ENCODE measurements around the gene ANKRD11.
"Not testable (repeated sequence)": the region's sequence is repeated elsewhere in the genome, so short reads cannot be mapped to it uniquely, and the experiment has no call there.

Gene ANKRD11

DNA sequence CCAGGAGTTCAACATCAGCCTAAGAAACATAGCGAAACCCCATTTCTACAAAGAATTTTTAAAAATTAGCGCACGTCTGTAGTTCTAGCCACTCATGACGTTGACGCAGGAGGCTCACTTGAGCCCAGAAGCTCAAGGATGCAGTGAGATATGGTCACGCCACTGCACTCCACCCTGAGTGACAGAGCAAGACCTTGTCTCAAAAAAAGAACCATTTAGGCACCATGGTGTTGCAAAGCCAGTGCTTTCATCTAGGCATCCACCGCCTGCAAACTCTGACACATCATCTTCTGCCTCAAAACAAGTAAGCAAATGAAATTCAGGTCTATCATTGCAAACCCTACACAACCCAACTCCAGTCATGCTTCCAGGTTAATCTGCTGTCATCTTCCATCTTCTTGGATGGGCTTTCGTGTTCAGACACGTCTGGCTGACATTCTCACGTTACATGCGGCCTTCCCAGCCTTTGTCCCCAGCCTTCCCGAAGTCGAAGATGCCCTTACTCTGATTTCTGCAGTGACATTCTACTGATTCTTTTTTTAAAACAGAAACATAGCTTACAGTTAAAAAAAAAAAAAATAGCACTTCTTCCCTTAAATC, 8.9 kb downstream of the ANKRD11 start:
- no peak for DNase-seq (ENCODE audit: low read depth in 3 of 3)

- DNase-seq (ENCODE audit: low read depth in 3 of 3), result no peak
Measured at GRCh38 chr16:89478576-89479221, 11.7 kb downstream of the ANKRD11 start.

DNA sequence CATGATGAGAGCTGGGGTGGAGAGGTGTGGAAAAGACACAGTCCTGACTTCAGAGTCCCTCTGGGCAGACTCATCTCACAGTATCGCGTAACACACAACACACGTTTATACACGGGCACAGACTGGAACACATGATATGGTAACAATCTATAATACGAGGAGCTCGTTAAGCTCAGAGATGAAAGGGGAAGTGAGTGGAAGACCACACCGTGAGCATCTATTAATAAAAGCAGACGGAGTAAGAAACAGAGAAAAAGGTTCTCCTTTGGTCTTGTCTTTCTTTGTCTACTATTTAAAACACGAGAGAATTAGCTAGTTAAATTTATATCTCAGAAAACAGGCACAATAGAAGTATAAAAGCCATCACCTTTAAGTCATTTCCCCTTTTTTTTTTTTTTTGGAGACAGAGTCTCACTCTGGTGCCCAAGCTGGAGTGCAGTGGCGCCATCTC, 13.5 kb downstream of the ANKRD11 start:
- DNase-seq (ENCODE audit: low read depth in 3 of 3), result no peak

DNA sequence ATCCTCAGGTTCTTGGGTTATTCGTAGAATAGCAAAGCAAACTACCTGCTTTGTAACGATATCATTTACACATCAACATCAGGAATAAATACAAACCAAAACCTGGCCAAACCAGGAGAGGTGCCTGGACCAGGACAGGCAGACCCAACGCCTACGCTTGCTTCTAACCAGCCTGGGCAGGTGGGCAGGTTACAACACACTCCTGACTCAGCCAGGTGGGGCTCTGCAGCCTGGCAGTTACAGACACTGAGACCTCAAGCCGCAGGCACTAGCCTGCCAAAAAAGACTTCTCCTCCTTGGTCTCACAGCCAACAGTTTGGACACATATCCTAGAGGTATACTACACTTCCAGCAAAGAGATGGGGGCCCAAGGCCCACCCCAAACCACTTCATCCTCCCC, 14.0 kb downstream of the ANKRD11 start:
- no peak for DNase-seq (ENCODE audit: low read depth in 3 of 3)

DNA sequence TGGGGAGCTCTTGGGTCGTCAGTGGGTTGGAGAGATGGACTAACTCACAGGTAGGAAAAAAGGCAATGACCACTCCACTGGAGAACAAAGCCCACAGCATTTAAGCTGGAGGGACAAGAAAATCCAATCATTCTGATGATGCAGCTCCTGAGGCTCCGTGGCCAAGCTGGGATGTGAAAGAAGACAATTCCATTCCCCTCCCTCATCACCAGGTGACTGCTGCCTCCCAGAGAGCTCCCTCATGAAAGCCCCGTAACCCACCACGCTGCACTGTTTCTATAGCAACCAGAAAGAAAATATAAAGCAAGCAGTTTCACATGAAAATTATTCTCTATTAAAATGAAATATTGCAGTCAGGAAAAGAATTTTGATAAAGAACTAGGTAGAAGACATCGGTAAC, 15.2 kb downstream of the ANKRD11 start:
- no peak for DNase-seq (ENCODE audit: low read depth in 3 of 3)

DNA sequence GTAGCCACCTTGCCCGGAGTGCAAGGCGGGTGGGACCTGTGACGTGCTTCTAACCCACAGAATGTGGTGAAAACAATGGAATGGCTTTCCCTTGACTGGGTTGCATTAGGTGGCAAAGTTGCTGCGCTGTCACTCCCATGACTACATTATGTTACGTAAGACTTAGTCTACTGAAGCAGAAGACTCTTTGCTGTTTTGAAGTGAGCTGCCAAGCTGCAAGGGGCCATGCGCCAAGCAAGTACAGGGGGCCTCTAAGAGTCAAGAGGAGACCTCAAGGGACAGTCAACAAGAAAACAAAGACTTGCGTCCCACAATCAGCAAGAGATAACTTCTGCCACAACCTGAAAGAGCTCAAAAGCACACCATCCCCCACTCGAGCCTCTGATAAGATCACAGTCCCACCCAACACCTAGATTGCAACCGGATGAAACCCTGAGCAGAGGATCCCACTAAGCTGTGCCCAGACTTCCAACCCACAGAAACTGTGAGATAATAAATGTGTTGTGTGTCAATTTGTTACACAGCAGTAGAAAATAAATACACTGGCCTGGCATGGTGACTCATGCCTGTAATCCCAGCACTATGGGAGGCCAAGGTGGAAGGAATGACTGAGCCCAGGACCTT, 16.5 kb downstream of the ANKRD11 start:
- DNase-seq (ENCODE audit: low read depth in 3 of 3), result no peak

GRCh38 chr16:89473136-89473712, 17.1 kb downstream of the ANKRD11 start:
- no peak for DNase-seq (ENCODE audit: low read depth in 3 of 3)

DNA sequence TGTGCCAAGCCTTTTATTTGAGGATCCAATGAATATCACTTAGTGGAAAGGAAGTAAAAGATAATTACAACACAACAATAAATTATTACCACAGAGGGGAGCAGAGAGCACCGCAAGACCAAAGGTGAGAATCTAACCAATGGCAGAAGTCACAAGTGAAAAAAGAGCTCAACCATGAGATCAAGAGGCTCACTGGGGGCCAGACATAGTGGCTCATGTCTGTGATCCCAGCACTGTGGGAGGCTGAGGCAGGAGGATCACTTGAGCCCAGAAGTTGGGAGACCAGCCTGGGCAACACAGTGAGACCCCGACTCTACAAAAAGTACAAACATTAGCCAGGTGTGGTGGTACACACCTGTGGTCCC, 17.7 kb downstream of the ANKRD11 start:
- no peak for DNase-seq (ENCODE audit: low read depth in 3 of 3)

- DNase-seq (ENCODE audit: low read depth in 3 of 3), result no peak
Measured at GRCh38 chr16:89467382-89467781, 23.0 kb downstream of the ANKRD11 start.

- no peak for DNase-seq (ENCODE audit: low read depth in 3 of 3)
Measured at GRCh38 chr16:89466920-89467319, 23.4 kb downstream of the ANKRD11 start.

GRCh38 chr16:89463312-89463711, 27.0 kb downstream of the ANKRD11 start:
- DNase-seq (ENCODE audit: low read depth in 3 of 3), result not testable (repeated sequence)

DNA sequence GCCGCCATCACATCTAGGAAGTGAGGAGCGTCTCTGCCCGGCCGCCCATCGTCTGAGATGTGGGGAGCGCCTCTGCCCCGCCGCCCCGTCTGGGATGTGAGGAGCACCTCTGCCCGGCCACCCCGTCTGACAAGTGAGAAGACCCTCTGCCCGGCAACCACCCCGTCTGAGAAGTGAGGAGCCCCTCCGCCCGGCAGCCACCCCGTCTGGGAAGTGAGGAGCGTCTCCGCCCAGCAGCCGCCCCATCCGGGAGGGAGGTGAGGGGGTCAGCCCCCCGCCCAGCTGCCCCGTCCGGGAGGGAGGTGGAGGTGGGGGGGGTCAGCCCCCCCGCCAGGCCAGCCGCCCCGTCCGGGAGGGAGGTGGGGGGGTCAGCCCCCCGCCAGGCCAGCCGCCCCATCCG, 27.7 kb downstream of the ANKRD11 start:
- not testable (repeated sequence) for DNase-seq (ENCODE audit: low read depth in 3 of 3)

DNA sequence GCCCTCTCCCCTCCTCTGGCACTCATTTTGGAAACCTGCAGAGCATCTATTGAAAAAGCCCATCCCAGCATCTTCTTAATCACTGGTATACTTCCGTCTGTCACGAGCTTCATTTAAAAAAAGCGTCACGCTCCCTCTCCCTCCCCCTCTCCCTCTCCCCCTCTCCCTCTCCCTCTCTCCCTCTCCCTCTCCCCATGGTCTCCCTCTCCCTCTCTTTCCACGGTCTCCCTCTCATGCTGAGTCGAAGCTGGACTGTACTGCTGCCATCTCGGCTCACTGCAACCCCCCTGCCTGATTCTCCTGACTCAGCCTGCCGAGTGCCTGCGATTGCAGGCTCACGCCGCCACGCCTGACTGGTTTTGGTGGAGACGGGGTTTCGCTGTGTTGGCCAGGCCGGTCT, 28.5 kb downstream of the ANKRD11 start:
- not testable (repeated sequence) for DNase-seq (ENCODE audit: low read depth in 3 of 3)

GRCh38 chr16:89460556-89460955, 29.8 kb downstream of the ANKRD11 start:
- no peak for DNase-seq (ENCODE audit: low read depth in 3 of 3)

GRCh38 chr16:89458967-89459366, 31.4 kb downstream of the ANKRD11 start:
- no peak for DNase-seq (ENCODE audit: low read depth in 3 of 3)

- no peak for DNase-seq (ENCODE audit: low read depth in 3 of 3)
Measured at GRCh38 chr16:89458551-89458950, 31.8 kb downstream of the ANKRD11 start.

DNA sequence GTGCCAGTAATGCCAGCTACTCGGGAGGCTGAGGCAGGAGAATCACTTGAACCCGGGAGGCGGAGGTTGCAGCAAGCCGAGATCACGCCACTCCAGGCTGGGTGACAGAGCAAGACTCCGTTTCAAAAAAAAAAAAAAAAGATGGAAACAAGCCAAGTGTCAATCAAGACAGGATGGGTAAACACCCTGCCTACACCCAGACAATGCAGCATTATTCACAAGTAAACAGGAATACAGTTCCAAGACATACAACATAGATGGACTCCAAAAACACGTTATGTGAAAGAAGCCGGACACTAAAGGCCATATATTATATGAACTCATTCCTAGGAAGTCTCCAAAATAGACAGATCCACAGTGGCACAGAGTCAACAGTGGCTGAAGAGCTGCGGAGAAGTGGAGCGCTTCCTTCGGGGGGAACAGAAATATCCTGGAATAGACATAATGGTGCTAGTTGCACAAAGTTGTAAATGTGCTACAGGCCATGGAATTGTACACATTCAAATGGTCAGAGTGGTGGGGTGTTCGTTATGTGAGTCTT, 33.9 kb downstream of the ANKRD11 start:
- no peak for DNase-seq (ENCODE audit: low read depth in 3 of 3)

DNA sequence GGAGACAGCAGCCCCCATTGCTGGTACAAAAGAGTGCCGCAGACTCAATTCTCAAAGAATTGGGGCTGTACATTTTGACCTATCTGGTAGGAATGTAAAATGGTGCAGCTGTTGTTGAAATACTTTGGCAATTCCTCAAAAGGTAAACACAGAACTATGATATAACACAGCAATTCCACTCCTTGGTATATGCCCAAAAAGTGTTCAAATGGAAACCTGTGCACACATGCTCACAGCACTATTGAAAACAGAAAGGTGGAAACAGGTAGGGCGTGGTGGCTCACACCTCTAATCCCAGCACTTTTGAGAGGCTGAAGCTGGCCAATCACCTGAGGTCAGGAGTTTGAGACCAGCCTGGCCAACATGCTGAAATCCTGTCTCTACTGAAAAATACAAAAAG, 34.7 kb downstream of the ANKRD11 start:
- DNase-seq (ENCODE audit: low read depth in 3 of 3), result no peak

DNA sequence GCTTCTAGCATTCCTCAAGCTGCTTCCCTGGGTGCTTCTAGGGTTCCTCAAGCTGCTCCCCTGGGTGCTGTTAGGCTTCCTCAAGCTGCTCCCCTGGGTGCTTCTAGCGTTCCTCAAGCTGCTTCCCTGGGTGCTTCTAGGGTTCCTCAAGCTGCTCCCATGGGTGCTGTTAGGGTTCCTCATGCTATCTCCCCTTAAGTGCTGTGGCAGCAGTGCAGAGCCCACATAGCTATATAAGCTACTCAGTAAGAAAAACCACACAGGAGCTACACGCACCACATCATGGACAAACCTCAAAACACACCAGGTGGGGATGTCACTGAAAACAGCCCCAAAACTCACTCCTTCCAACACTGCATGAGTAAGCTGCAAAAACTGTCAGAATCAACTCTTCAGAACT, 35.2 kb downstream of the ANKRD11 start:
- DNase-seq (ENCODE audit: low read depth in 3 of 3), result no peak

- DNase-seq (ENCODE audit: low read depth in 3 of 3), result not testable (repeated sequence)
Measured at GRCh38 chr16:89454378-89455125, 35.8 kb downstream of the ANKRD11 start.

GRCh38 chr16:89453501-89454321, 36.6 kb downstream of the ANKRD11 start:
- no peak for DNase-seq (ENCODE audit: low read depth in 3 of 3)

All from stimulated activated CD4-positive, alpha-beta T cell treated with anti-CD3 and anti-CD28 coated beads, TNF-alpha, amount 100 ng/mL, for 48 hours (primary cell).